Measurements from ENCODE around the gene SMIM45.

The SMIM45 gene

GRCh38 chr22:41976961-41977566 lies 25.1 kb downstream of the SMIM45 start:
- H3K9me3 ChIP-seq (ENCODE audit: insufficient read depth in 2 of 2, low read depth in 1 of 2, low read length in 1 of 2): no peaks in the 10 kb centered on the region
- H2BK15ac ChIP-seq (ENCODE audit: low read length): peak overlapping the region; percentile 31; the same call in 1 of the 2 replicates
- H3K79me1 ChIP-seq (ENCODE audit: low read depth, low read length): peaks cover 2% of the 10 kb centered on the region; the same call in 1 of the 2 replicates
- H3K9ac ChIP-seq (replicated peaks in 1 of 4; ENCODE audit: extremely low read depth in 1 of 4, low read depth in 3 of 4, low read length in 3 of 4): peak overlapping the region; percentile 45 to 58 (median 55)
- peak overlapping the region; percentile 83 for H4K8ac ChIP-seq (ENCODE audit: extremely low read depth, insufficient read depth, low read length)
- H3K4me3 ChIP-seq (ENCODE audit: extremely low read depth in 1 of 4, insufficient read depth in 2 of 4, low read depth in 3 of 4, low read length in 4 of 4): peak overlapping the region; percentile 68 to 87 (median 79)
- peak overlapping the region; percentile 87 for H3K18ac ChIP-seq (ENCODE audit: extremely low read depth, low read length)
- H2BK5ac ChIP-seq (ENCODE audit: low read depth, low read length): no peak overlapping the region
- H3K23me2 ChIP-seq (ENCODE audit: low read depth, low read length): peaks cover 13% of the 10 kb centered on the region
- no peak overlapping the region for H2BK120ac ChIP-seq (replicated peaks; ENCODE audit: low read depth, low read length)
- peaks cover 10 to 29% (median 26%) of the 10 kb centered on the region in 4 experiments for H3K27me3 ChIP-seq (replicated peaks in 1 of 4; ENCODE audit: control insufficient read depth in 3 of 4, extremely low read depth in 1 of 4, insufficient read depth in 3 of 4, low read length in 3 of 4)
- peak overlapping the region; percentile 15 for H4K5ac ChIP-seq (ENCODE audit: insufficient read length, low read depth, low read length)
- H3K4me1 ChIP-seq (replicated peaks in 1 of 4; ENCODE audit: control insufficient read depth in 3 of 4, insufficient read depth in 4 of 4, low read length in 3 of 4): peaks cover 0 to 14% (median 10%) of the 10 kb centered on the region in 4 experiments; a peak in 6 of 7 replicates
- H4K20me1 ChIP-seq (replicated peaks in 1 of 2; ENCODE audit: control insufficient read depth in 1 of 2, insufficient read depth in 2 of 2, low read length in 2 of 2): peaks cover 0 to 8% of the 10 kb centered on the region in 2 experiments
- H3K36me3 ChIP-seq (ENCODE audit: control insufficient read depth in 2 of 4, insufficient read depth in 4 of 4, low read length in 3 of 4): no peaks in the 10 kb centered on the region
- ChIA-PET POLR2A (ENCODE audit: partially characterized antibody) (interaction anchor here (0.6 to 1.5 kb wide), 11 partner anchors 10 to 286 kb away, joined by 3 to 7 read pairs (median 4); partner anchors contain the start of genes CENPM, NDUFA6 and SMDT1), CTCF (ENCODE audit: partially characterized antibody) (interaction anchor here (1.1 to 2.3 kb wide), 5 partner anchors 10 to 142 kb away, joined by 4 to 14 read pairs (median 6); no protein-coding TSS in a partner anchor)
- H2BK20ac ChIP-seq (ENCODE audit: low read length): 0 out of 2 replicates have a peak overlapping the region, but pooled peaks have one; percentile 34
- peaks cover 0 to 5% of the 10 kb centered on the region in 2 experiments; a peak in 1 of 4 replicates for H3K79me2 ChIP-seq (ENCODE audit: control insufficient read depth in 1 of 2, insufficient read depth in 2 of 2, low read length in 2 of 2)
- no peak overlapping the region for H3K27ac ChIP-seq (ENCODE audit: low read depth, low read length)
- peak overlapping the region; percentile 2; the same call in 1 of the 2 replicates for H2AFZ ChIP-seq (ENCODE audit: low read length)
- peak overlapping the region; percentile 12 for H3K23ac ChIP-seq (ENCODE audit: insufficient read length)
- H4K91ac ChIP-seq (replicated peaks; ENCODE audit: insufficient read length, low read length): peak overlapping the region; percentile 82
- TF ChIP-seq SP2 (IDR thresholded peaks at IDR 0.05; ENCODE audit: low read length) (no peak), KDM4A (IDR thresholded peaks at IDR 0.05; ENCODE audit: low read depth, low read length, severe bottlenecking) (peak; percentile 69), SAP30 (IDR thresholded peaks at IDR 0.05; ENCODE audit: insufficient read depth, insufficient replicate concordance, low read length) (peak; percentile 69), PHF8 (conservative IDR thresholded peaks at IDR 0.05; ENCODE audit: low read depth, low read length) (peak; percentile 7; the same call in 1 of the 2 replicates), SIN3A (conservative IDR thresholded peaks at IDR 0.05 in 1 of 2, IDR thresholded peaks at IDR 0.05 in 1 of 2; ENCODE audit: low read depth in 1 of 2, low read length in 2 of 2) (peak; percentile 34 to 39; a peak in 1 of 4 replicates)
- peak overlapping the region; percentile 31 for H3K14ac ChIP-seq (ENCODE audit: insufficient read length)
- peak overlapping the region; percentile 98 for H3K4ac ChIP-seq (replicated peaks; ENCODE audit: insufficient read length, low read depth, low read length)
- H2BK12ac ChIP-seq (ENCODE audit: low read depth, low read length): peak overlapping the region; percentile 95; the same call in 1 of the 2 replicates
- H2AK5ac ChIP-seq (ENCODE audit: low read depth, low read length): peak overlapping the region; percentile 28; the same call in 1 of the 2 replicates
- FAIRE-seq: no peak
- no peak overlapping the region for H3K56ac ChIP-seq (replicated peaks; ENCODE audit: insufficient read length, low read depth, low read length)
- DNase-seq (ENCODE audit: low read depth in 1 of 2, low spot score in 2 of 2): peak in 1 of 2 experiments; percentile 64
- H3K4me2 ChIP-seq (ENCODE audit: insufficient read depth in 1 of 2, low read depth in 2 of 2, low read length in 2 of 2): peak overlapping the region; percentile 89 to 98
- WGBS, 2 experiments (ENCODE audit: extremely low coverage in 1 of 2, insufficient coverage in 1 of 2, insufficient read length in 1 of 2, insufficient replicate concordance in 2 of 2, low coverage in 1 of 2, low lambda C conversion rate in 2 of 2, missing lambda C conversion rate in 1 of 2): 8% methylated on average over 27 of the region's 46 CpGs; no CpG with 5 or more reads in 1 of the 2 experiments

All from H1 (cell line).